Activated naive CD8-positive, alpha-beta T cell treated with anti-CD3 and anti-CD28 coated beads, Interleukin-2, amount 10 ng/mL, durations not matched to agents 7 days and 5 days (primary cell): Measurements from ENCODE around the gene HSPA5. TPM values are rescaled to one million over a fixed set of nuclear protein-coding genes. Genes with fewer than 3 reads are reported as not detected.
A peak's percentile ranks its signal among the peaks of the same experiment; 100 is the strongest.
"Not testable (repeated sequence)": the region's sequence is repeated elsewhere in the genome, so short reads cannot be mapped to it uniquely, and the experiment has no call there.

Experiments used
- ATAC-seq: fragments of 150-1000 bp; cut with Tn5 transposase; one replicate; pipeline ENCODE4 v1.10.0; 2021; ENCODE audit warnings: low read depth, moderate library complexity
- POLR2A ChIA-PET: fragments of 350-600 bp; sonication (Branson Sonifier 250); formaldehyde crosslinking; loops from one replicate; lab custom pipeline; 2021; ENCODE audit warnings: antibody characterized with exemption; lab: Charles Lee
- DNase-seq: peaks from one replicate; pipeline ENCODE4 v3.0.0; 2021
- H3K27ac Mint-ChIP-seq: one replicate; pipeline ENCODE4 v1.8.0; 2022; ENCODE audit warnings: mild to moderate bottlenecking, mixed read lengths
- H3K27me3 Mint-ChIP-seq: one replicate; pipeline ENCODE4 v1.8.0; 2022; ENCODE audit warnings: mild to moderate bottlenecking, moderate library complexity, mixed read lengths
- H3K36me3 Mint-ChIP-seq: one replicate; pipeline ENCODE4 v1.8.0; 2021; ENCODE audit warnings: mild to moderate bottlenecking, mixed read lengths
- H3K4me1 Mint-ChIP-seq: one replicate; pipeline ENCODE4 v1.8.0; 2021; ENCODE audit warnings: mixed read lengths
- H3K4me3 Mint-ChIP-seq: one replicate; pipeline ENCODE4 v1.8.0; 2022; ENCODE audit warnings: mild to moderate bottlenecking, moderate library complexity, mixed read lengths
- H3K9me3 Mint-ChIP-seq: one replicate; pipeline ENCODE4 v1.8.0; 2021; ENCODE audit warnings: mixed read lengths
- total RNA-seq, 2 experiments: library from RNA; stranded (reverse); gene quantifications; one replicate each; pipeline ENCODE4 v1.2.3, GENCODE V29; 2021

HSPA5 gene
- total RNA-seq: 10 to 100 TPM; 77.4 to 81.3 TPM

GRCh38 chr9:125241000-125241862 lies at the start of gene HSPA5:
Gene HSPA5 (minus strand): TSS chr9:125241343. CDS start chr9:125241126, 217 bp downstream.
- Mint-ChIP-seq H3K27me3 (no peaks in the 10 kb centered on the region), H3K9me3 (no peaks in the 10 kb centered on the region), H3K27ac (peak within 1 kb of the TSS; percentile 99), H3K36me3 (peaks cover 33% of the 10 kb centered on the region), H3K4me1 (peaks cover 30% of the 10 kb centered on the region), H3K4me3 (peak within 1 kb of the TSS; percentile 99)
- DNase-seq (peak; percentile 95), ATAC-seq (peak; percentile 94)
- POLR2A ChIA-PET: interaction anchor here (0.6 to 2.4 kb wide), 37 partner anchors 9 to 1149 kb away, joined by 3 to 73 read pairs (median 4); partner anchors contain the start of genes ARPC5L, GAPVD1, GOLGA1 and NR6A1

DNA sequence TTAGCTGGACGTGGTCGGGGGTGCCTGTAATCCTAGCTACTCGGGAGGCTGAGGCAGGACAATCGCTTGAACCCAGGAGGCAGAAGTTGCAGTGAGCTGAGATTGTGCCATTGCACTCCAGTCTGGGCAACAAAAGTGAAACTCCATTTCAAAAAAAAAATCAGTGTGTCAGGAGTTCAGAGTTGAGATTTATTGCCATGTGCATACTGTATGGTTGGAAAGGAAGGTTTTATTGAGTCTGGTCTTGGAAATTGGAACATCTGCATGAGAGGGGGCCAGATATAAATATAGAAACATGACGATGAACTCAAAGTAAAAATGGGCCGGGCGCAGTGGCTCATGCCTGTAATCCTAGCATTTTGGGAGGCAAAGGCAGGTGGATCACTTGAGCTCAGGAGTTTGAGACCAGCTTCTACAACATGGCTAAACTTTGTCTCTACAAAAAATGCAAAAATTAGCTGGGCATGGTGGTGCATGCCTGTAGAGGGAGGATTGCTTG lies 45.8 kb upstream of the HSPA5 start:
- H3K36me3 Mint-ChIP-seq, H3K4me1 Mint-ChIP-seq, H3K4me3 Mint-ChIP-seq, H3K27ac Mint-ChIP-seq, POLR2A ChIA-PET, H3K27me3 Mint-ChIP-seq, ATAC-seq, H3K9me3 Mint-ChIP-seq, DNase-seq: not testable (repeated sequence)

GRCh38 chr9:125284855-125285254 lies 43.7 kb upstream of the HSPA5 start:
- Mint-ChIP-seq H3K4me1 (no peaks in the 10 kb centered on the region), H3K9me3 (no peaks in the 10 kb centered on the region), H3K36me3 (peaks cover 1% of the 10 kb centered on the region), H3K27me3 (no peaks in the 10 kb centered on the region), H3K27ac (no peak overlapping the region), H3K4me3 (no peak overlapping the region)
- POLR2A ChIA-PET: interaction anchor here (0.9 kb wide), 1 partner anchor 44 kb away, joined by 3 read pairs; the partner anchor contains the start of gene HSPA5
- DNase-seq (no peak), ATAC-seq (no peak)

DNA sequence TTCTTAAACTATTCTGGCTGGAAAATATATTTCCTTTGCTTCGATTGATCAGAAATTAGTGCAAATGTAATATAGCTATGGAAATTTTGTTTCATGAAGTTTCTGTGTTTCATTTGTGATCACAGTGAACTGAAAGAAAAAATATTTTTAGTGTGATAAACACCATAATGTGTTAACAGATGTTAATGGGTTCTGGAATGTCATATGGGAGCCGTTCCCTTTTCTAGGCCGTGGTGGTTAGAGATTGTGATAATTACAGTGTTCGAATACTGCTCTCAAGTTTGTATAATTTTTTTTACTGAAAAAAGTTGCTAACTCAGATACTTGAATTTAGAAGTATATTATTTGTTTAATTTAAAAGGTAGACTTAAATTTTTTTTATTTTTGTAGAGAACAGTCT lies 39.8 kb upstream of the HSPA5 start:
- Mint-ChIP-seq H3K4me1 (peaks cover 2% of the 10 kb centered on the region), H3K9me3 (no peaks in the 10 kb centered on the region), H3K36me3 (peaks cover 5% of the 10 kb centered on the region), H3K27me3 (no peaks in the 10 kb centered on the region), H3K4me3 (no peak overlapping the region), H3K27ac (no peak overlapping the region)
- POLR2A ChIA-PET: no interaction called here
- ATAC-seq (no peak), DNase-seq (no peak)

DNA sequence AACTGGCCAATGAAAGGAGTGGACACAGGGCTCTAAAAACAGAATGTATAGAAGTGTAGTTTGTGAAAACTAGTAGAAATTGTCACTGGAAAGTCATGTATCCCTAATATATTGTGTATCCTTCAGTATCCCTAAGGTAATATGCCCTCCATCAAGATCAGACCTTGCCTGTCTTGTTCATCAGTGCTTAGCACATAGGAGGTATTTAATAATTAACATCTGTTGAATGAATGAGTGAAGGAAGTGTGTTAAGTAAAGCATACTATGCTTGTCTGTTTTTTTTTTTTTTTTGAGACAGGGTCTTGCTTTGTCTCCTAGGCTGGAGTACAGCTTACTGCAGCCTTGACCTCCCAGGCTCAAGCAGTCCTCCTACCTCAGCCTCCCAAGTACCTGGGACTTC lies 36.3 kb upstream of the HSPA5 start:
- peaks cover 3% of the 10 kb centered on the region for H3K4me1 Mint-ChIP-seq
- H3K27me3 Mint-ChIP-seq: no peaks in the 10 kb centered on the region
- DNase-seq: no peak
- H3K36me3 Mint-ChIP-seq: peaks cover 7% of the 10 kb centered on the region
- no peak overlapping the region for H3K27ac Mint-ChIP-seq
- POLR2A ChIA-PET: interaction anchor here (2.7 kb wide), 1 partner anchor 36 kb away, joined by 7 read pairs; the partner anchor contains the start of gene HSPA5
- no peak overlapping the region for H3K4me3 Mint-ChIP-seq
- no peak for ATAC-seq
- no peaks in the 10 kb centered on the region for H3K9me3 Mint-ChIP-seq

- no peaks in the 10 kb centered on the region for H3K27me3 Mint-ChIP-seq
- DNase-seq (no peak), ATAC-seq (no peak)
- POLR2A ChIA-PET: interaction anchor here (2.7 kb wide), 1 partner anchor 35 kb away, joined by 7 read pairs; the partner anchor contains the start of gene HSPA5
- peaks cover 3% of the 10 kb centered on the region for H3K4me1 Mint-ChIP-seq
- no peak overlapping the region for H3K27ac Mint-ChIP-seq
- H3K36me3 Mint-ChIP-seq: peaks cover 7% of the 10 kb centered on the region
- no peaks in the 10 kb centered on the region for H3K9me3 Mint-ChIP-seq
- H3K4me3 Mint-ChIP-seq: no peak overlapping the region
Observed at GRCh38 chr9:125276771-125277170, 35.6 kb upstream of the HSPA5 start.

DNA sequence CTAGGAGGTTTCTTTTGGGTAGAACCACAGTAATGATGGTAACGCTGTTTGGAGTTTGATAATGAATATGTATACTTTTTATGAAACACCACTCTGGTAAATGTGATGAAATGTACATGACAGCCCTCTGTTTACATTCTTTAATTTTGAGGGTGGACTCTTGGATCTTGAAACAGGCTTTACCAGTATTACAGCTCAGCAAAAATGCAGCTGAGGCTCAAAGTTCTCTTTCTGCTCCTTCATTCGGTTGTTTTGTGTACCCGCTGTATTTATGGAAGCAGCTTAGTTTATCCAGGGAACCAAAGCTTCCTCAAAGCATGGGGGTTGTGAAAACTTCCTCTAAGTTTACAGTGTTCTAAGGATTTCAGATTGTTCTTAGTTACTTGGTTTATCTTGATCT lies 31.6 kb upstream of the HSPA5 start:
- peaks cover 9% of the 10 kb centered on the region for H3K36me3 Mint-ChIP-seq
- DNase-seq: no peak
- no peaks in the 10 kb centered on the region for H3K9me3 Mint-ChIP-seq
- no peak overlapping the region for H3K4me3 Mint-ChIP-seq
- no peaks in the 10 kb centered on the region for H3K27me3 Mint-ChIP-seq
- POLR2A ChIA-PET: no interaction called here
- H3K27ac Mint-ChIP-seq: no peak overlapping the region
- no peak for ATAC-seq
- peaks cover 5% of the 10 kb centered on the region for H3K4me1 Mint-ChIP-seq

DNA sequence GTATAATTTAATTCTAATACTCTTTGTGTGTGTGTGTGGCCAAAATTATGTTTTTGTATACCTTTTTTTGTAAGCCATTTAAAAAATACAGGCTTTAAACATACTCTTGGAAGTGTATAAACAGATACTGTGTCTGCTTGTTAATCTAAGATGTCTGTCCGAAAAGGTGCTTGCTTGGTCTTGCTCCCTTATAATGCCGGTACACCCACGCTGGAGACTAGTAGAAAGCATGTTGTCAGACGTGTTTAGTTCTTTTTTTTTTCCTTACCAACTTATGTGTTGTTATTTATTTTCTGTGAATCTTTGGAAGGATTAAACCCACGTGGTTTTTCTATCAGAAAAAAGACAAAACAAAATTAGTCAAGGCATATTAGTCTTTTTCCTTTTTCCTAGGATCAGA lies 29.9 kb upstream of the HSPA5 start:
- Mint-ChIP-seq H3K4me3 (no peak overlapping the region), H3K27me3 (no peaks in the 10 kb centered on the region), H3K36me3 (peaks cover 17% of the 10 kb centered on the region), H3K4me1 (peaks cover 2% of the 10 kb centered on the region), H3K9me3 (no peaks in the 10 kb centered on the region), H3K27ac (no peak overlapping the region)
- no peak for DNase-seq
- POLR2A ChIA-PET: no interaction called here
- ATAC-seq: no peak

DNA sequence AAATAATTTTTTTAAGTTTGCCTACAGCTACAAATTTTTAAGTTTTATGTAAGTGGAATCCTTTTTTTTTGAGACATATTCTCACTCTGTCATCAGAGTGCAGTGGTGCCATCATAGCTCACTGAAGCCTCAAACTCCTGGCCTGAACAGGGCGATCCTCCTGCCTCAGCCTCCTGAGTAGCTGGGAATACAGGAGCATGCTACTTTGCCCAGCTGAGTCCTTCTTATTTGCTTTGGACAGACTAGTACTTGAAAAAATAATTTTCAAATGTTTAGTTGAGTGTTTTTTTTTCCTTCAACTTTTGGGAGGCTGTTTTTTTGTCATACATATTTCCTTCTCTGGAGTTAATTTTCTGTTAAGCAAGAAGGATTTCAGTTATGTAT lies 27.9 kb upstream of the HSPA5 start:
- peaks cover 21% of the 10 kb centered on the region for H3K36me3 Mint-ChIP-seq
- DNase-seq: no peak
- no peak overlapping the region for H3K4me3 Mint-ChIP-seq
- POLR2A ChIA-PET: interaction anchor here (0.6 to 1.1 kb wide), 3 partner anchors 27 to 232 kb away, joined by 3 read pairs; partner anchors contain the start of gene HSPA5
- no peaks in the 10 kb centered on the region for H3K9me3 Mint-ChIP-seq
- peaks cover 12% of the 10 kb centered on the region for H3K4me1 Mint-ChIP-seq
- ATAC-seq: no peak
- no peaks in the 10 kb centered on the region for H3K27me3 Mint-ChIP-seq
- no peak overlapping the region for H3K27ac Mint-ChIP-seq

- Mint-ChIP-seq H3K4me1 (peaks cover 17% of the 10 kb centered on the region), H3K27ac (no peak overlapping the region)
- POLR2A ChIA-PET: interaction anchor here (0.6 to 1.1 kb wide), 4 partner anchors 22 to 231 kb away, joined by 3 to 5 read pairs (median 3); partner anchors contain the start of gene HSPA5
Observed at GRCh38 chr9:125268394-125269013, 27.4 kb upstream of the HSPA5 start.

DNA sequence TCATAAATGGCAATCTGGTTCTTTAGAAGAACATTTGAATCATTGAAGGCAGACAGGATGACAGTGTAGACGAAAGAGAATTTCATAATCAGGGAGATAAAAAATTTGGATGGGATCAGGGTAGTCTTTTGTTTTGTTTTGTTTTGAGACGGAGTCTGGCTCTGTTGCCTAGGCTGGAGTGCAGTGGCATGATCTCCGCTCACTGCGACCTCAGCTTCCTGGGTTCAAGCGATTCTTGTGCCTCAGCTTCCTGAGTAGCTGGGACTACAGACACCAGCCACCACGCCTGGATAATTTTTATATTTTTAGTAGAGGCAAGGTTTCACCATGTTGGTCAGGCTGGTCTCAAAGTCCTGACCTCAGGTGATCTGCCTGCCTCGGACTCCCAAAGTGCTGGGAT lies 22.9 kb upstream of the HSPA5 start:
- DNase-seq (peak; percentile 36), ATAC-seq (peak; percentile 9)
- H3K9me3 Mint-ChIP-seq, H3K27me3 Mint-ChIP-seq: not testable (repeated sequence)
- H3K4me3 Mint-ChIP-seq: peak overlapping the region; percentile 97
- peaks cover 20% of the 10 kb centered on the region for H3K36me3 Mint-ChIP-seq
- H3K4me1 Mint-ChIP-seq: peaks cover 31% of the 10 kb centered on the region
- H3K27ac Mint-ChIP-seq: peak overlapping the region; percentile 86
- POLR2A ChIA-PET: interaction anchor here (0.6 kb wide), 1 partner anchor 23 kb away, joined by 3 read pairs; the partner anchor contains the start of gene HSPA5

More at GRCh38 chr9:125268394-125269013, 27.4 kb upstream of the HSPA5 start:
- Mint-ChIP-seq H3K27me3 (no peaks in the 10 kb centered on the region), H3K9me3 (no peaks in the 10 kb centered on the region), H3K4me3 (no peak overlapping the region), H3K36me3 (peaks cover 25% of the 10 kb centered on the region)
- ATAC-seq (no peak), DNase-seq (no peak)

- POLR2A ChIA-PET: interaction anchor here (1.2 to 4.3 kb wide), 2 partner anchors 11 to 21 kb away, joined by 4 to 73 read pairs; partner anchors contain the start of gene HSPA5
- Mint-ChIP-seq H3K36me3 (peaks cover 16% of the 10 kb centered on the region), H3K27me3 (no peaks in the 10 kb centered on the region), H3K4me1 (peaks cover 31% of the 10 kb centered on the region), H3K4me3 (peak overlapping the region; percentile 97), H3K27ac (peak overlapping the region; percentile 94), H3K9me3 (no peaks in the 10 kb centered on the region)
- ATAC-seq (no peak), DNase-seq (no peak)
Observed at GRCh38 chr9:125262294-125262991, 21.3 kb upstream of the HSPA5 start.
